ENCODE measurements around the gene NCR3LG1.

The NCR3LG1 gene

GRCh38 chr11:17351510-17352176 is at the start of gene NCR3LG1:
Gene NCR3LG1, plus strand, starts transcription at chr11:17351800. Its CDS starts 170 bp downstream, at chr11:17351970.
- DNase-seq (ENCODE audit: low read depth in 3 of 3), result peak in 2 of 3 donors; percentile 19 to 39

GRCh38 chr11:17313349-17314231 is 38.0 kb upstream of the NCR3LG1 start:
- no peak for DNase-seq (ENCODE audit: low read depth in 3 of 3)

- DNase-seq (ENCODE audit: low read depth in 3 of 3), result no peak
Measured at GRCh38 chr11:17314232-17314547, 37.4 kb upstream of the NCR3LG1 start.

DNA sequence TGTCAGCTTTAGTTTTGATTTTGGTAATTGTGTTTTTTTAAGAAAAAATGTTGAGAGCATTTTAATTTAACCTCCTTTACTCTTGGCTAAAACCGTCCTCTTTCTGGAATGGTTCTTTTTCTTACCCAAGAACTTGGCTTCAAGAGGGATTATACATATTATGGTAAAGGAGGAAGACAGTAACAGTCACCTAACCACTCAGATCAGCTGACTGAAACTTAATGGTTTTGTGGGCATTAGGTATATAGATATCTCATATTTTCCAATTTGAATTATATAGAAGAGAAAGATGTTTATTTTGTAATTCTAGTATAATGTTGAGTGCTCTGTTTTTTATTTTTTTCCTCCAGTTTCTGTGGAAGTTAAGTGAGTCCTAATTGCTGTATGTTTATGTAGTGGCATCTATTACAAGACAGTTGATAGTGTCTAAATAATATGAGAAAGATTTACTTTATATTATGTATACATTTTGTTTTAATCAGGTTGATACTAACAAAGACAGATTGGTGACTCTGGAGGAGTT is 36.6 kb upstream of the NCR3LG1 start:
- no peak for DNase-seq (ENCODE audit: low read depth in 3 of 3)

- DNase-seq (ENCODE audit: low read depth in 3 of 3), result no peak
Measured at GRCh38 chr11:17328871-17329494, 22.6 kb upstream of the NCR3LG1 start.

DNA sequence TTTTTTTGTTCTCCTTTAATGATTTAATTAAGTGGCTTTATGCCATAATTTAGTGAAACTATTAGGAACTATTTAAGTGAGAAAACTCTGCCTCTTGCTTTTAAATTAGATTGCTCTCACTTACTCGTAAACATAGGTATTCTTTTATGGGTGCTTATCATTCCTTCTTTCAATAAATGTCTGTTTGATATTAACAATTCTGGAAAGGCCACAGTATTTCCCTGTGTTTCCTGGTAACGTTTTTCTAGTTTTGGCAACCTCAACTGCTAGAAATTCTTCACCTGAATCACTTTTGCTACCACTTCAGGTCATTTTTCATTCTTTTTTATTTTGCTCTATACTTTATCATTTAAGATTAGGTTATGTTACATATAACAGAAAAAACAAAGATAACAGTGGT is 19.9 kb upstream of the NCR3LG1 start:
- DNase-seq (ENCODE audit: low read depth in 3 of 3), result no peak

GRCh38 chr11:17333799-17334586 is 17.6 kb upstream of the NCR3LG1 start:
- DNase-seq (ENCODE audit: low read depth in 3 of 3), result no peak

GRCh38 chr11:17343257-17343656 is 8.3 kb upstream of the NCR3LG1 start:
- no peak for DNase-seq (ENCODE audit: low read depth in 3 of 3)

DNA sequence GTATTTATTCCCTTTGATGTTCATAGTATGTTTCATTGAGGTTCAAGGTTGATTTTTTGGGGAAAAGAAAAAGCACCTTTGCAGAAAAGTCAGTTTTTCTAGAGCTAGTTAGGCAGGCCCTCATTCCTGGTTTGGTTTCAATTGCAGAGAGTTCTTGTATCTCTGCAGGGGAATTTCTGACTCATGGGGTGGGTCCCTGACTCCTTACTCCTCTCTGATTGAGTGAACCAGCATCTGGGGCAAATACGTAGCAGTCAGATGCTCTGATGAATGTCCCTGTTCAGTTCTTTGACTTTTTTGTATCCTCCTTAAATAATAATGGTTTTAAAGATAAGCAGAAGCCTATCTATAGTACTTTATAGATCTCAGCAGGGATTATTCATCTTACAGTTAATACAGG is 7.7 kb upstream of the NCR3LG1 start:
- DNase-seq (ENCODE audit: low read depth in 3 of 3), result peak in 2 of 3 donors; percentile 40 to 49

- DNase-seq (ENCODE audit: low read depth in 3 of 3), result no peak
Measured at GRCh38 chr11:17347676-17348075, 3.9 kb upstream of the NCR3LG1 start.

- DNase-seq (ENCODE audit: low read depth in 3 of 3), result no peak
Measured at GRCh38 chr11:17350455-17351171, 987 bp upstream of the NCR3LG1 start.

GRCh38 chr11:17351172-17351509 is 459 bp upstream of the NCR3LG1 start:
- no peak for DNase-seq (ENCODE audit: low read depth in 3 of 3)

GRCh38 chr11:17352950-17353820 is 1.6 kb downstream of the NCR3LG1 start:
- DNase-seq (ENCODE audit: low read depth in 3 of 3), result peak in 2 of 3 donors; percentile 40

DNA sequence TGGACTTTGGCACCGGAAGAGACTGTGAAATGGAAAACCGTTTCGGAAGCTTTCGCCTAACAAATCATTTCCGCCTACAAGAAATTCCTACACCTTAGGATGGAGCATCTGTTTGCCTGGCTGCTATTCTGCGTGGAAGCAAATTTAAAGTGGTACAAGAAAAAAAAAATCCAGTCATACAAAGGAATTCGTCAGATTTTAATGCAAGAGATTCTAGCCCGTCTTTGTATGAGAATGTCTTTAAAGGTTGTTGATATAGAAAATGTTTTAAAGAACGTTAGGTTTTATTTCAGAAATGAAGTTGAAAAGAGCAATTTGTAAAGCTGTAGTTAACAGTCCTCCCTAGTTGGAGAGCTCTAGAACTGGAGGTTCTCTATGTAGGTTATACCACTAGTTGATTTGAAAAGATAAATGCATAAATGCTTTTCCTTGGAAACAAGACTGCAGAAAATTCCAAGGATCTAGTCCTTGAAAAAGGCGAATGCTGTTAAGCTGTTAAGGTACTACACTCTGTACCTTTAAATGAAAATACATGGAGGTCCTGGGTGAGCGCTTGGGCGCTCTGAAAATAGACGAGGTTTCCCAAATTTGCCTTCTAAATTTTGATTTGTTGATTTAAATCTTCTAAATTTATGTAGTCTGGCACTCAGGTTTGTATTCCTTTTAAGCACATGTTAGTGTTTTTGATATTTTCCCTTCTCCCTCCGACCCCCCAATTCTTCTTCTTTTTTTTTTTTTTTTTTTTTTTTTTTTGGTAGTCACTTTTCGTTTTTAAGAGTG is 2.4 kb downstream of the NCR3LG1 start:
- DNase-seq (ENCODE audit: low read depth in 3 of 3), result no peak

DNA sequence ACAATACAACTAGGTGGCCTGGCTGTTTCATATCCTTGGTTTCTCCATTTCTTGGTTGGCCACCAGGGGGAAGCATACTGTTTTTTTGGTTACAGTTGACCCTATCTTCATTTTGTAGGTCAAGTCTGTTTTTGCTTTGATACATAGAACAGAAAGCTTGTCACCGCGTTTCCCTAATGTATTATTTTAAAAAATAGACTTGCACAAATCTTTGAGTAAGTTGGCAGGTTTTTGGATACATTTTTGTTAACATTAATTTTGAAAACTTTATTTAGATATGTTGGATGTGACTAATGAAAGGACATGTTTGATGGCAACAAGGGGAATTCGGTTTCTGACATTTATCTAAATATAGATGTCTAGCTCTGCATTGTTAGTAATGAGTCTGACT is 3.0 kb downstream of the NCR3LG1 start:
- peak; percentile 32 to 72 (median 47) for DNase-seq (ENCODE audit: low read depth in 3 of 3)

DNA sequence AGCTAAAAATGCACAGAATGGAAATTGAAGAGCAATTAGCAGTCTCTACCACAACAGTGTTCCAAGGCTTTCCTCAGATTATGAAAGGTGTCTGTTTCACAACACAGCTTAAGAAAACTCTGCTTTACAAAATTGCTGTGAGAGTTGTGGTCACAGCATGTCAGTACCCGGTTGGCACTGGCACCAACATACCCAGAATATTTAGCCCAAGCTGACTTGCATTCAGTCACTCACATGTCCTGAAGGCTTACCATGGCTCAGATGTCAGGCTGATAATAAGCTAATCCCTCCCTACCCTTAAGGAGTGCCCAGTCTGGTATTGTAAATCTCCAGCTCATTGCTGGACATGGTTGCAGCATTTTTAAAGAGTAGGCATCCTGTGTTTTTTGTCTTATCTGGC is 14.9 kb downstream of the NCR3LG1 start:
- DNase-seq (ENCODE audit: low read depth in 3 of 3), result no peak

- no peak for DNase-seq (ENCODE audit: low read depth in 3 of 3)
Measured at GRCh38 chr11:17368551-17368950, 17.0 kb downstream of the NCR3LG1 start.

GRCh38 chr11:17369094-17369493 is 17.5 kb downstream of the NCR3LG1 start:
- no peak for DNase-seq (ENCODE audit: low read depth in 3 of 3)

- no peak for DNase-seq (ENCODE audit: low read depth in 3 of 3)
Measured at GRCh38 chr11:17369684-17370243, 18.2 kb downstream of the NCR3LG1 start.

All from stimulated activated CD4-positive, alpha-beta T cell treated with anti-CD3 and anti-CD28 coated beads, TNF-alpha, amount 100 ng/mL, for 48 hours (primary cell).